ENCODE measurements around the gene ARHGDIG. TPM values are rescaled to one million over a fixed set of nuclear protein-coding genes. Genes with fewer than 3 reads are reported as not detected.

Gene ARHGDIG
- total RNA-seq, 1 experiment from 2014 or later = 5.9 TPM

GRCh38 chr16:290681-291405 is 10.5 kb downstream of the ARHGDIG start:
- Histone ChIP-seq H3K27ac (ENCODE audit: insufficient read length, low read depth, low read length) (no peak overlapping the region), H4K5ac (ENCODE audit: insufficient read length, low read depth, low read length) (no peak overlapping the region), H3K23ac (ENCODE audit: insufficient read length, low read depth, low read length) (no peak overlapping the region), H3T11ph (ENCODE audit: low read length) (no peak overlapping the region), H2BK5ac (ENCODE audit: insufficient read length, low read length) (no peak overlapping the region), H2BK15ac (ENCODE audit: low read depth, low read length) (no peak overlapping the region), H3K79me2 (ENCODE audit: insufficient read depth, low read length) (no peaks in the 10 kb centered on the region), H3K79me1 (ENCODE audit: insufficient read depth, low read depth, low read length, poor library complexity, severe bottlenecking) (no peaks in the 10 kb centered on the region), H2AFZ (ENCODE audit: low read length) (no peak overlapping the region), H2BK20ac (ENCODE audit: low read depth, low read length, poor library complexity, severe bottlenecking) (no peak overlapping the region), H3K56ac (ENCODE audit: insufficient read length, low read depth, low read length) (no peak overlapping the region), H4K91ac (ENCODE audit: insufficient read length, low read depth, low read length) (no peak overlapping the region), H3K9ac (ENCODE audit: extremely low read depth, insufficient read length, low read length) (no peak overlapping the region), H2AK5ac (ENCODE audit: insufficient read length, low read length) (no peak overlapping the region), H3K23me2 (ENCODE audit: insufficient read length, low read depth, low read length, poor library complexity, severe bottlenecking) (no peaks in the 10 kb centered on the region), H3K18ac (ENCODE audit: insufficient read length, low read depth, low read length) (no peak overlapping the region), H3K27me3 (ENCODE audit: insufficient read depth, low read length) (no peaks in the 10 kb centered on the region), H3K4ac (ENCODE audit: low read depth, low read length) (no peak overlapping the region), H2BK12ac (ENCODE audit: insufficient read length, low read depth, low read length) (no peak overlapping the region), H4K8ac (replicated peaks; ENCODE audit: insufficient read length, low read depth, low read length) (no peak overlapping the region), H3K4me2 (ENCODE audit: insufficient read depth, insufficient read length, low read length) (no peak overlapping the region), H2BK120ac (ENCODE audit: low read depth, low read length, poor library complexity, severe bottlenecking) (no peak overlapping the region), H3K14ac (ENCODE audit: insufficient read depth, low read length) (no peak overlapping the region), H3K9me3 (ENCODE audit: control insufficient read depth, low read depth, low read length) (no peaks in the 10 kb centered on the region), H3K4me1 (ENCODE audit: insufficient read depth, low read length) (no peaks in the 10 kb centered on the region), H4K20me1 (ENCODE audit: control insufficient read depth, insufficient read depth, insufficient read length) (no peaks in the 10 kb centered on the region)
- Mint-ChIP-seq H3K36me3 (ENCODE audit: insufficient read depth in 1 of 3, low read depth in 3 of 3) (peaks cover 26 to 50% (median 48%) of the 10 kb centered on the region in 3 experiments), H3K27ac (no peak overlapping the region), H3K9me3 (peaks cover 7 to 8% of the 10 kb centered on the region in 2 experiments), H3K27me3 (ENCODE audit: low read depth) (no peaks in the 10 kb centered on the region), H3K4me1 (no peaks in the 10 kb centered on the region), H3K4me3 (no peak overlapping the region)
- no peak for TF ChIP-seq CTCF (conservative IDR thresholded peaks at IDR 0.05)
- WGBS (ENCODE audit: extremely low coverage, insufficient read length, low lambda C conversion rate) = no CpG with 5 or more reads among the region's 50 CpGs
- no peak for DNase-seq

All from H9 (cell line).